GM12878 (cell line): ENCODE results near the gene BCL2.

Source experiments
- ATF3 ChIP-seq: IDR thresholded peaks from 2 replicates; pipeline ENCODE4 v1.6.1; 2011; ENCODE audit warnings: low read depth, mild to moderate bottlenecking, low read length, moderate library complexity, borderline replicate concordance; ENCODE audit errors: extremely low read depth
- BACH1 ChIP-seq: fragments of 450-650 bp; IDR thresholded peaks from 2 replicates; pipeline ENCODE4 v1.6.1; 2017; ENCODE audit warnings: mild to moderate bottlenecking, borderline replicate concordance
- BCL3 ChIP-seq: IDR thresholded peaks from 2 replicates; pipeline ENCODE4 v1.6.1; 2011; ENCODE audit warnings: borderline replicate concordance, low read depth, mild to moderate bottlenecking, moderate library complexity, low read length; ENCODE audit not compliant: insufficient read depth, poor library complexity, severe bottlenecking
- CHD2 ChIP-seq: IDR thresholded peaks from 2 replicates; pipeline ENCODE4 v1.6.1; 2011; ENCODE audit warnings: low read depth, low read length, improper control_type of control experiment, borderline replicate concordance
- CREB1 ChIP-seq: IDR thresholded peaks from 2 replicates; pipeline ENCODE4 v1.6.1; 2012; ENCODE audit warnings: low read depth, mild to moderate bottlenecking, inconsistent platforms
- CTCF ChIP-seq, 3 experiments: IDR thresholded peaks in 2 of 3; conservative IDR thresholded peaks in 1 of 3; 2 replicates each; pipeline ENCODE4 v1.5.1; 2011; ENCODE audit warnings: low read depth in 3 of 3, low read length in 3 of 3, mild to moderate bottlenecking in 3 of 3, control low read depth in 2 of 3, moderate library complexity in 2 of 3, inconsistent platforms in 1 of 3, mixed read lengths in 1 of 3; ENCODE audit not compliant: control insufficient read depth in 2 of 3, insufficient read depth in 1 of 3; ENCODE audit errors: extremely low read depth in 1 of 3
- E2F4 ChIP-seq: IDR thresholded peaks from 2 replicates; pipeline ENCODE4 v1.6.1; 2012; ENCODE audit warnings: low read depth, low read length, improper control_type of control experiment
- EZH2 ChIP-seq: IDR thresholded peaks from 2 replicates; pipeline ENCODE4 v1.6.1; 2012; ENCODE audit warnings: low read depth, mild to moderate bottlenecking, control low read depth, inconsistent platforms, low read length, borderline replicate concordance; ENCODE audit not compliant: control insufficient read depth
- MTA3 ChIP-seq: IDR thresholded peaks from 2 replicates; pipeline ENCODE4 v1.6.1; 2012; ENCODE audit warnings: low read length, inconsistent platforms, borderline replicate concordance
- NKRF ChIP-seq: fragments of 450-650 bp; conservative IDR thresholded peaks from 2 replicates; pipeline ENCODE4 v1.6.1; 2017; ENCODE audit warnings: mild to moderate bottlenecking, moderate library complexity
- NR2C2 ChIP-seq: IDR thresholded peaks from 2 replicates; pipeline ENCODE4 v1.6.1; 2011; ENCODE audit warnings: borderline replicate concordance, low read depth; ENCODE audit not compliant: control insufficient read depth, insufficient read length
- PML ChIP-seq: IDR thresholded peaks from 2 replicates; pipeline ENCODE4 v1.6.1; 2012; ENCODE audit warnings: low read length, inconsistent platforms
- POLR2A ChIP-seq: IDR thresholded peaks from 2 replicates; pipeline ENCODE4 v1.6.1; 2011; ENCODE audit warnings: low read depth, mild to moderate bottlenecking, low read length
- SREBF2 ChIP-seq: IDR thresholded peaks from 2 replicates; pipeline ENCODE4 v1.6.1; 2012; ENCODE audit warnings: mild to moderate bottlenecking, low read length

GRCh38 chr18:63099848-63100629 is 219.5 kb downstream of the BCL2 start:
- no peak for TF ChIP-seq E2F4
- TF ChIP-seq CTCF (IDR thresholded peaks at IDR 0.05 in 2 of 3, conservative IDR thresholded peaks at IDR 0.05 in 1 of 3; ENCODE audit: control insufficient read depth in 2 of 3, extremely low read depth in 1 of 3, insufficient read depth in 1 of 3, low read depth in 3 of 3, low read length in 3 of 3): no peak
- no peak for TF ChIP-seq MTA3
- no peak for TF ChIP-seq PML
- no peak for TF ChIP-seq NR2C2
- TF ChIP-seq ATF3: no peak
- no peak for TF ChIP-seq CREB1
- TF ChIP-seq BCL3: no peak
- no peak for TF ChIP-seq POLR2A
- no peak for TF ChIP-seq BACH1
- TF ChIP-seq NKRF: no peak
- no peak; the same call in 1 of the 2 replicates for TF ChIP-seq CHD2
- no peak for TF ChIP-seq SREBF2
- no peak for TF ChIP-seq EZH2
